NCI-H2171 treated with DMSO at 0.1 percent for 48 hours (cell line): Measurements from ENCODE around the gene PCGF1.
"Not testable (repeated sequence)": the region's sequence is repeated elsewhere in the genome, so short reads cannot be mapped to it uniquely, and the experiment has no call there.

Experiments used
- DNase-seq: peaks from one replicate; lab custom pipeline; 2025; lab: John Stamatoyannopoulos, UW

Gene PCGF1

DNA sequence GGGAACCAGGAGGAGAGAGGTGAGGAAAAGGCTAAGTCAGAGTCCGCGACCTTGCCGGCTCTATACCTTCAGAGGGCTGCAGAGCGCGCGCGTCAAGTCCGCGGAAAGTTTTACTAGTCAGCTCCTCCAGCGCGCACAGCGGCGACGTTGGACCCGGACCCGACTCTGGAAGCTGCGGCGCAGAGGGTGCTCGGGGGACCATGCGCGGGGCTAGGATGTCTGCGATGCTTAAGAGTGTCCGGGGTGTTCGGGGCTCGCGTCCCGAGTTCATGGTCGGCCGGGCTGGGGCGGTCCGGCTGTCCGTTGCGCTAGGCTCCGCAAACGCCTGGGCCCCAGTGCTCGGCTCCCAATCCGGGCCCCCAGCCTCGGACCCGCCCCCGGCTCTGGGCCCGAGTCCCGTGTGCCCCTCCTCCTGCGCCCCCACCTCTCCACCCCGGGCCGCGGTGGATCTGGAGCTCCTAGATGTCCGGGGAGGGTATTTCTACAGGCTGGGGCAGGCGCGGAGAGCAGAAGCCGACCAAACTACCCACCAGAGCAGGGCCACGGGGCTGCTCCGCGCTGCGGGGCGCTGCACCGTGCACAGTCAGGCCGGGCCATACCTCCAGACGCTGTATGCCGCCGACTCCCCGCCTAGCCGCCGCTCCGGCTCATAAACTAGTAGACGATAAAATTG, 8.1 kb downstream of the PCGF1 start, which contains the start of gene LBX2:
Gene LBX2, minus strand, starts transcription at position 337 of the 673 bp plus-strand sequence. Its CDS starts 66 bp downstream, at position 271.
- DNase-seq = no peak

DNA sequence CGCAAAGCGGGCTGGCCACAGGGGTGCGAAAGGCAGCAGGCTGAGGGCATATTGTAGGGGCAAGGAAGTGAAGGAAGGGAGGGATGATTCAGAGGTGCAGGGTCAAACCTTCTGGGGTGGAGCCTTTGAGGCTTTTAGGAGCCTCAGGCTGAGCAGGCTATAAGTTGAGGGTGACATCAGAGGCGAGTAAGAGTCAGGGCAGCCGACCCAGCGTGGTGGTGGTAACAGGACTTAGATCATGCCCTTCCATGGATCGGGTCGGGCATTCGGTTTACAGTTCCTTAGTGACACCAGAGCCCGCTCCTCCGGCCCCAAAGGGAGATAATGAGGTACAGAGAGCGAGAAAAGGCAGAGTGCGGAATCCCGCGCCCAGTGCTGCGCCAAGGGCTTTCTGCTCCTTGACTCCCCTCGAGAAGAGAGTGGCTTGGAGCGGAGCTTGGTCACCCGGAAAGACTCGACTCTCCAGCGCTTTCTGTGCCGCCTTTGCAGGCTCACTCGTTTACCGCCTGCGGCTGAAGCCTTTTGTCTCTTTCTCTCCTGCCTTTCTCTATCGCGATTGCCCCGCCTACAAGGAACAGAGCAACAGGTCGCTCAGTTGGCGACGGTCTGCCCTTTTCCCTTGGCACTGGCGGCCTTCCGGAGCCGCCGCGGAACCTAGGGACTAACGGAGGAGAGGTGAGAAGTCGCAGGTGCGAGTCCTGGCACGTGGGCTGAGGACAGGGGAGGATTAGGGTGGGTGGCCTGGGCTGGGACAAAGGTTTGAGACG, 8.8 kb downstream of the PCGF1 start:
- no peak for DNase-seq

- DNase-seq = no peak
Observed at GRCh38 chr2:74497777-74498499, 9.6 kb downstream of the PCGF1 start.

GRCh38 chr2:74496997-74497776, 10.3 kb downstream of the PCGF1 start:
- no peak for DNase-seq

GRCh38 chr2:74495440-74495839, 12.1 kb downstream of the PCGF1 start:
- no peak for DNase-seq

DNA sequence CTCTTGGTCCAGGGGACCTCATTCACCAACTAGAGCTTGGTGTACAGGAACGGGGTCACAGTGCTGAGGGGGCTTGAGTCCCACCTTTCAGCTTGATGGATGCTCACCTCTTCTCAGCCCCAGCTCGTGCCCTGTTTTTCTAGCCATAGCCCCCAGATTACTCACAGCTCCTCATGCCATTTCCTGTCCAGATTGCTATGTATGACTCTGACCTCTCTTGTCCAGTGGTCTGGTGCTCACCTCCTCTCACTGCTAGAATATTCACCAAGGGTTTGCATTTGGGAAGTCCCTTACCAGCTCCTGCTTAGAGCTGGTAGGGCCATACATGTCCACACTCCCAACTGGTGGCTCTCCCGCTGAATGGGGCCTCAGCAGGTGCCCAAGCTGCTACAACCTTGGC, 13.9 kb downstream of the PCGF1 start:
- no peak for DNase-seq

- DNase-seq = no peak
Observed at GRCh38 chr2:74491648-74492544, 15.6 kb downstream of the PCGF1 start.

DNA sequence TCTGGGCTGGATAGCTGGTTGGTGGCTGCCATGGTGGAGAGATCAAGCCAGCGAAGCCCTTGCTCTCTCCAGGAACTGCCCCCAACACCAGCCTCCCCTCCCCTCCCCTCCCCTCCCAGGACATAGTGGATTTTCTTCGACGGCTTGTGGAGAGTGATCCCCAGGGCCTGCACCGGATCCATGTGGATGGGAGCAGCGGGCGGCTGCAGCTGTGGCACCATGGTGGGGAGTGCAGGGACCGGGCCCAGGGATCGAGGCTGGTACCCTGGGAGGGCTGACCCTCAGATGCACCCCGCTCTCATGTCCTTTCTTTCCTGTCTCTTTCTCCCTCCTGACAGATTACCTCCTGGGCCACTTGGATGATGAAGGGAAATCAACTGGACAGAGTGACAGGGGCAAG, 17.6 kb downstream of the PCGF1 start:
- DNase-seq = no peak

- DNase-seq = no peak
Observed at GRCh38 chr2:74488643-74489481, 18.6 kb downstream of the PCGF1 start.

GRCh38 chr2:74486141-74486540, 21.4 kb downstream of the PCGF1 start:
- DNase-seq = no peak

DNA sequence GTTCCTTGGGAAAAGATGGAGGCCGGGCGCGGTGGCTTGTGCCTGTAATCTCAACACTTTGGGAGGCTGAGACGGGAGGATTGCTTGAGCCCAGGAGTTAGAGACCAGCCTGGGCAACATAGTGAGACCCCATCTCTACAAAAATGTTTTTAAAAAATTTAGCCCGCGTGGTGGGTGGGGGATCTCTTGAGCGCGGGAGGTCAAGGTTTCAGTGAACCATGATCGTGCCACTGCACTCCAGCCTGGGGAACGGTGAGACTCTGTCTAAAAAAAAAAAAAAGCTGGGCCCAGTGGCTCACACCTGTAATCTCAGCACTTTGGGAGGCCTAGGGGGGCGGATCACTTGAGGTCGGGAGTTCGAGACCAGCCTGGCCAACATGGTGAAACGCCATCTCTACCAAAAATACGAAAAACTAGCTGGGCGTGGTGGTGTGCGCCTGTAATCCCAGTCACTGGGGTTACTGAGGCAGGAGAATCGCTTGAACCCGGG, 23.8 kb downstream of the PCGF1 start:
- not testable (repeated sequence) for DNase-seq

- DNase-seq = peak; percentile 96
Observed at GRCh38 chr2:74482801-74483674, 24.5 kb downstream of the PCGF1 start, which contains the start of the genes CCDC142 and TTC31. Gene CCDC142, minus strand, starts transcription at chr2:74482998. Its CDS starts 161 bp downstream, at chr2:74482837. Gene TTC31, plus strand, starts transcription at chr2:74483081. Its CDS starts 15 bp downstream, at chr2:74483096.

DNA sequence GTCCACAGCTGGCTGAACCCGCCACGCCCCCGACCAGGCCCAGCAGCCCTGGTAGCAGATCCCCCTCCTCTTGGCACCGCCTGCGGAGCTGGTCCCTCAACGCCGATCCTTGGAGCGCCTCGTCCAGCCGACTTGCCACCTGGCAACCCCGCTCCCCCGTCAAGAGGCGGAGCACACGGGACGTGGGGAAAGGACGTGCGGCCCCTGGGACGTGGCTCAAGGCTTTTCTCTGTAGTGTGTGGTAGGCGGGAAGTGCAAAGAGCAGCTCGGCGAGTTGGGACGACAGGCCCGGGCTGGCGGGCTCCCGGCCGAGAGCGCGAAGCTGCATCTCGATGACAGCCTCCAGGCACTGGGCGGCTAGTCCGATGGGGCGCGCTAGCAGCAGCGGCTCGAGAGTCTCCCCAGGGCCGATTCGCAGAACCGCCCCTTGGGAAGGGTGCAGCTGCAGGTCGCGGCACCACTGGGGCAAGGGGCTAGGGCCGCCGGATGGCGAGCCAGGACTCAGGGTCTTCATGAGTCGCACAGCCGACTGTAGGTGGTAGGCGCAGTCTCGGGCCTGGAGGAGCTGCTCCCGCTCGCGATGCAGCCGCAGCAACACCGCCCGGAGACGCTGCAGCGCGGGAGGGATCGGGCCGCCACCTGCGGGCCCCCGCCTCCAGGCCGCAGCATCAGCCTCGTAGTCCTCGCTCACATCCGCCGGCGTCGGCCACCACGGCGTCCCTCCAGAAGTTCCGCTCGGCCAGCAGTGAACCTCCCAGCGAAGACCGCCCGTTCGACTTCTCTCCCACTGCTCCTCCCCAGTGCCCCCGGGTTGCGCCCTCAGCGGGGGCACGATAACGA, 25.3 kb downstream of the PCGF1 start:
- DNase-seq = peak; percentile 75

DNA sequence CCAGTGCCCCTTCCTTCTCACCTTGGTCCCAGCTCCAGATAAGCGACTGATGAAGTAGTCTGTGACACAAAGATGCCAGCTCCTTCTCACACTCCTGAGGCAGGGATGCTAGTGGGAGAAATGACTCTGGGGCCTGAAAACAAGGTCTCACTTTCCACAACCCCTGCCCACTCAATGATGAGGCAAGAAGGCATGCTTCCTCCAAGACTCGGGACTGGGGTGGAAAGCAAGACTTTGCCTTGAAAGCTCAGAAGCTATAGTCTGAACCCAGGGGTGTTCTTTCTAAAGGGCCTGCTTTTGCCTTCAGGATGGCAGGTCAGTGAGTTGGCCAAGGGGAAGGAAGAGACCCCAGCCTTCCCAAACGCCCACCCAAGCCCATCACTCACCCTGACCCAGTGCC, 26.1 kb downstream of the PCGF1 start:
- DNase-seq = no peak

GRCh38 chr2:74474899-74475298, 32.6 kb downstream of the PCGF1 start:
- no peak for DNase-seq

- no peak for DNase-seq
Observed at GRCh38 chr2:74474481-74474880, 33.0 kb downstream of the PCGF1 start.

DNA sequence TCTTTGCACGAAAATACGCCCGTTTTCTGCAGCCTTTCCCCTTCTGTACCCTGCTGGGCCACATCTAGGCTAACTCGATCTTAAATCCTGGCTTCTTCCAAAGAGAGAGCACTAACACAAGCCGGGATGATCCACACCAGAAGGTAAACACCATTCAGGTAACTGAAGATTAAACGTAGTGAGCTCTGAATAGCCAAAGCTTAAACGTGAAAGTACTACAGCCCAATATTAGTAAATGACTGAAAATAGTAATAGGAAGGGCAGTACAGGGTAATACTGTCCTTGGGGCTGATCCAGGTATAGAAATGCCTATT, 34.6 kb downstream of the PCGF1 start:
- no peak for DNase-seq
